NCI-H82 (cell line): ENCODE results near the gene COMMD3.
A peak's percentile ranks its signal among the peaks of the same experiment; 100 is the strongest.
"Not testable (repeated sequence)": the region's sequence is repeated elsewhere in the genome, so short reads cannot be mapped to it uniquely, and the experiment has no call there.

Experiments used
- DNase-seq: peaks from one replicate; lab custom pipeline; 2025; lab: John Stamatoyannopoulos, UW

COMMD3 gene

DNA sequence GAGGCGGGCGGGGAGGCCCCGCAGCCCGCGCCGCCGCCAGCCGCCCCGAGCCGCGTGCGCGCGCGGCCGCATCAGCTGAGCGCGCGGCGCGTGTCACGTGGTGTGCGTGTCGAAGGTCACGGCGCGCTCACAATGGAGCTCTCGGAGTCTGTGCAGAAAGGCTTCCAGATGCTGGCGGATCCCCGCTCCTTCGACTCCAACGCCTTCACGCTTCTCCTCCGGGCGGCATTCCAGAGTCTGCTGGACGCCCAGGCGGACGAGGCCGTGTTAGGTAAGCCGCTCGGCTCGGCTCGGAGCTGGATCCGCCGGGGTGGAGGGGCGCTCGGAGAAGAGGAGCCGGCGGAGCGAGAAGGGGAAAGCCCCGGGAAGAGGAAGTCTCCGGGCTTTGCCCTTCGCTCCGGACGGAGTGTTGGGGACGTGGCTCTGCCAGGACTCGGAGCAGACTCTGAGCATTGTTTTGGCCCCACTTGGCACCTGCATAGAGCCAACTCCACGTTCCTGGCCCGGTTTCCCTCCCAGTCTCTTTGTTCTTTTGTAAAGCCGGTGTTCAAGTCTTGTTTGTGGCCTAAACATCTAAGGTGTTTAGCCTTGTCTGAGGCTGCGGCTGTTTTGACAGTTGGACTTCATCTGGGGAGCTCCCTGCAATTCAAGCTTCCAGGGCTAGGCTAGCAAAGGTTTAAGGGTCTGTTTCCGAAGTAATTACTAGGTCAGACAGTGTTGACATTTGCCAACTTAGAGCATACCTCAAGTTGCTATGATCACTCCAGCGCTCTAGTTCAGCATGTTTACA, at the start of gene COMMD3:
TSS of gene COMMD3 (plus strand) at position 103 of the 790 bp plus-strand sequence. CDS start at position 133, 30 bp downstream.
- DNase-seq, result peak; percentile 82

DNA sequence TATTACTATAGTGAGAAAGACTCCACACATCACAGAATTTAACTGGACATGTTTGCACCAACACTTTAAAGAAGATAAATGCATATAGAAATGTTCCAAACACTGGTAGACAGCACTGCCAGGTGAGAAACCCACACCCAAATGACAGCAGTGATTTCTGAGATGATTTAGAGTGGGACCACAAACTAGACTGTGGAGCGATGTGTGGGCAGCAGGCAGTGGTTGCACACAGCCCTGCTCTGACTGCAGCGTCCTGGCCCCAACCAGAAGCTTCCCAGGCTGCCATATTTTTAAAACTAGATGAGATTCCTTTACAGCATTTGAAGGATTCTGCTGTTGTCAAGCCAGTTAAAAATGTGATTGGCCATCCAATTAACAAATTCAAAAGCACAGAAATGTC, 47.7 kb upstream of the COMMD3 start:
- no peak for DNase-seq

GRCh38 chr10:22271786-22272185, 44.4 kb upstream of the COMMD3 start:
- DNase-seq, result no peak

DNA sequence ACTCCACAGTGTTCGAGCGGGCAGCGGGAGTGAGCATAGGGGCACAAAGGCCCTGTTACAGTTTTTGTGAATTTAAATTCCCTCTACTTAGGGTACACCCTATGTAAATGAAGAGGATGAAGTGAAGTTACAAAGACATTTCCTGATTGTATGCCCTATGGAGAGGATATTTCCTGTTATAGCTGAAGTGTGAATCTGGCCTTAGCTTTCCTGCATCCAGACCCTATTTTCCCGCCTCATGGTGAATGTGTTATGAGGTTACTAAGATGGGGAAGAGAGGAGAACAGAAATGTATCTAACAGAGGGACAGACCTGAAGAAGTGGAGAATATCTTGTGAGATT, 37.8 kb upstream of the COMMD3 start:
- no peak for DNase-seq

- no peak for DNase-seq
Measured at GRCh38 chr10:22280078-22280477, 36.1 kb upstream of the COMMD3 start.

DNA sequence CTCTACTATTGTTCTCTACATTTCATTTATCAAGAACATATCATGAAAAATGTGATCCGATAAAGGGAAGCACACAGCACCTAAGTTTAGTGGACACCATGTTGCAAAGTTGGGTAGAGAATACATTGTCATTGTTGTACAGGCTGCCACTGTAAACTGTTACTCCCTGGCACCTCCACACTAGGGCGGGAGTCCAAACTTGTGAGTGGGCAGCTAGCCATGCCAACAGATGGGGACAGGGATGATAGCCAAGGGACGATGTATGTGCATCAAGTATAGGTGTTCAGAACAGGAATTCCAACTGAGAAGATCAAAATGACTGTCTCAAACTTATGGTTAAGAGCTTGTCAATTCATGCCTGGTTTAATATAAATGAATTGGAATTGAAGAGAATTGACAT, 31.1 kb upstream of the COMMD3 start:
- DNase-seq, result no peak

- DNase-seq, result no peak
Measured at GRCh38 chr10:22293747-22294404, 22.3 kb upstream of the COMMD3 start.

- DNase-seq, result peak; percentile 12
Measured at GRCh38 chr10:22294694-22295093, 21.5 kb upstream of the COMMD3 start.

DNA sequence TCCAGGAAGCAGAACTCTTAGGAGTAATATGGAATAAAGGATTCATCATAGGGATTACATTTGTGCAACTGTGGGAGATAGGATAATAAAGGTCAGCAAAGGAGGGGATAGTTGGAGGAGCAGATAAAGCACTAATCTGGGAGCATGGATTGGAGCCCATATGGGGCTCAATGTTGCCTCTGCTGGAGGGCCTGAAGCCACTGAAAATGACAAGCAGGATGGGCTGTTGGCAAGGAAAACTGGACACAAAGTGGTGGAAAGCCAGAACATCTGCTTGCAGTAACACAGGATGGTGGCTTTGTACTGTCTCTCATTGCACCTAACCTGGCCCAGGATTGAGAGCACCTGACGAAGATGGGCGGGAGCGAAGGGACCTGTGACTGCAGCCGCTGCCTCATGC, 15.0 kb upstream of the COMMD3 start:
- DNase-seq, result peak; percentile 53

GRCh38 chr10:22303461-22303860, 12.7 kb upstream of the COMMD3 start:
- no peak for DNase-seq

GRCh38 chr10:22305721-22306120, 10.5 kb upstream of the COMMD3 start:
- no peak for DNase-seq

- DNase-seq, result peak; percentile 29
Measured at GRCh38 chr10:22308390-22308789, 7.8 kb upstream of the COMMD3 start.

DNA sequence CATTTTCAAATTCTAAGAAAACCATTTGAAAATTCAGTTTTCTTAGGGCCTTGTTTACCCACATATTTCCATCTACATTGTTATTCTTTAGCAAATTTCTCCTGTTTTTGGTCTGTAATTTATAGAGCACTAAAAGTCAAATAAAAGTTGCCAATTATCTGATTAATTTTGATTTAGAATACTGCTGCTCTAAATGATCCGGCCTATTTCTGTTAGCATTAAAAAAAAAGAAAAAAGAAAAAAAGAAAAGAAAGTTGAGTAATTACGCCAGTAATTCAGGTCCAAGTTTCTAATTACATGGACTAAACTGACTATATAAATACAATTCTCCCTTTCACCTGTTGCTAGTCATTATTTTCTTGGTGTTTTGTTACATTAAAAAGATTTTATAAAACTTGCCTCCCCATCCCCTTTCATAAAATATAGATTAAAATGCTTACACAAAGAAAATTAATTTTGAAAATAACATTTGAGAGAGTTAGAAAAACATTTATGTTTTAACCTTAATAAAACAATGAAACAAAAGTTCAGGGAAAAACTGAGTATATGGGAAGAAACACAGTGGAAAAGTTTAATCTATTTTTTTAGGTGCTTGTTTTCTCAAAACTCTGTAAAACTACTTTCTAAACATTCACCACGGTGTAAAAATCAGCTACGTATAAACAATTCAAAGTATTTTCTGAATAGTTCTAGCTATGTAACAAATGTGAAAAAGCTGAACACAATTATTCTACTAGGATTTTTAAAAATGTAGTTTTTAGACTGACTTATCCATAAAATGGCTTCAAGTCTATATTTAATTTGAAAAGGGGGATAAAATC, 6.8 kb upstream of the COMMD3 start:
- DNase-seq, result no peak

GRCh38 chr10:22310012-22310411, 6.2 kb upstream of the COMMD3 start:
- DNase-seq, result not testable (repeated sequence)

DNA sequence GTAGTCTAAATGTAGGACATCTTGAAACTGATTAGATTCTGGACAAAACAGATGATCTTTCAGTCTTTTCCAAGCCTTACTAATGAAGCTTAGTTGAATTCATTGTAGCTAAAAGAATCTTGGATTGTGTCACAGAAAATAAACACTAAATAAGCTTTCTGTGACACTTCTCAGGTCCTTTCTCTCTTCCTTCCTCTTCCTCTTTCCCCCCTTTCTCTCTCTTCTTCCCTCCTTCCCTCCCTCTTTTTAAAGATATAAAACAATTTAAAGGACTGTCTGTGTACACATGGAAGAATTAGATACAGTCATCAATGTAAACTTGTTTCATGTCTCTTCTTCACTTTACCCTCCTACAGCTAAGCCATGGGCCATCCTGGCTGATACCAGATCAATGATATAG, 5.3 kb upstream of the COMMD3 start:
- no peak for DNase-seq

- peak; percentile 10 for DNase-seq
Measured at GRCh38 chr10:22314852-22315251, 1.3 kb upstream of the COMMD3 start.

DNA sequence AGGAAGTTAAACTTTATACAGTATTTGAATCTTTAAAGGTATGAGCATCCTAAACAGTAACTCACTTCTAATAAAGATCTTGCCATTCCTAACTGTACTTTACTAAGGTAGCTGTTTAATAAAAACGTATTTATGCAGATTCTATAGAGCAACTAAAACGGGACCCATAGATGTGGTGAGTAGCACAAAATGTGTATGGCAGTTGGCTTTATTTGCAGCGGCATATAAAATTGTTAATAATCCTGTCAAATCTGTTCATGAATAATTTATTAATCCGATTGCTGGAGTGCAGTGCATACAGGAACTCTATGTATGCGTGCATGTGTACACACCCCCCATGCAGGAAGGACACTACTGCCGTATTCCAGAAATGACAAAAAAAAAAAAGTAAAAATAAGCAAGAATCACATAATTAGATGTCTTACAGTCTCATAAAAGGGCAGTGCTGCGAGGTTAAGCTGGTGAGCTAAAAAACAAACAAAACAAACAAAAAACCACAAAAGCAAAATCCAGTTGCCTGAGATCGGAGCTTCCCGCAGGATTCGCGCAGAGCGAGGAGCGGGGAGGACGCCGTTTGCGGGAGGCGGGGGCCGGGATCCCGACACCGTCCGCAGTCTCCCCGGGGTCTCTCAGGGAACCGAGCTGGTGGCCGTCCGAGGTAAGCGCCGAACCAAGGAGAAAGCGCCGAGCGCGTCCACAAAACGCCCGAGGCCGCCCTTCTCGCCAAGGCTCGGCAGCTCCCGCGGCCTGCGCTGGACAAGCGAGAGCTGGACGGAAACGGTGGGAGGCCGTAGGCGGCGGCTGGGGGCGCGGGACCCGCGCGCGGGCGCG, 518 bp upstream of the COMMD3 start:
- peak; percentile 67 for DNase-seq

DNA sequence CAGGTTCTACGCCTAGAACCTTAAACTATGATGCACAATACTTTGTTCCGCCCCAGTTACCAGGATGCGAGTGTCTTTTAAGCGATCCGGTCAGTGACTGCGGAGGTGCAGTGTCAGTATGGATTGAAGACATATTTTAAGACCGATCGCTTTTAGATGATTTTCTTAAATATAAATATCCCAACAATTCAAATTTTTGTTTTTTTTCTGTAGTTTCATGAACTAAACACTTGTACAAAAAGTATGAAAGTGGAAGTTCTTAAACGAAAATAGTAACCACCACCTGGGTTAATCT, 835 bp downstream of the COMMD3 start:
- no peak for DNase-seq

DNA sequence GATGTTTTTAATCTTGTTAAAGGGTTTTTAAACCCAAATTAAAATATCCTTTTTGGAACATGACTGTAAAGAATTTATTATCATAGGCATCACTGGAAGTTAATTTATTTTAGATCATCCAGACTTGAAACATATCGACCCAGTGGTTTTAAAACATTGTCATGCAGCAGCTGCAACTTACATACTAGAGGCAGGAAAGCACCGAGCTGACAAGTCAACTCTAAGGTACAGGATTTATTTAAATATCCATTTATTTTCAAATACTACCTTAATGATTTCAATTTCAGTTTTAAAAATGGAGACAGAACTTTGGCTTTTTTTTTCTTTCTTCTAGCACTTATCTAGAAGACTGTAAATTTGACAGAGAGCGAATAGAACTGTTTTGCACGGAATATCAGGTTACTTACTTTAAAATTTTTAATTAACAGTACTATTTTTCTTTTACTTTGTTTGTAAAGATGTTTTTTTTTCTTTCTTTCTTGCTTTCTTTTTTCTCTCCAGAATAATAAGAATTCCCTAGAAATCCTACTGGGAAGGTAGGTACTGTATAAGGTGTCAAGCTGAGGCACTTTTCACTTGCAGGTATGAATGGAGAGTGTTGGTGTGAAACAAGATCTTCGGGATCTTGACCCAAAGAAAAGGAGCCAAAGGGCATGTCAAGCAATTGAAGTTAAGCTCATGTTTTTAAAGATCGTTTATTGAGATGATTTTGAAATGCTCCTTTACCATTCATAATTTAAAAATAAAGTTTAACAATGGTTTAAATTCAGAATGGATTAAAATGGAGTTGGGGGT, 1.8 kb downstream of the COMMD3 start:
- no peak for DNase-seq

- no peak for DNase-seq
Measured at GRCh38 chr10:22318772-22319171, 2.6 kb downstream of the COMMD3 start.

DNA sequence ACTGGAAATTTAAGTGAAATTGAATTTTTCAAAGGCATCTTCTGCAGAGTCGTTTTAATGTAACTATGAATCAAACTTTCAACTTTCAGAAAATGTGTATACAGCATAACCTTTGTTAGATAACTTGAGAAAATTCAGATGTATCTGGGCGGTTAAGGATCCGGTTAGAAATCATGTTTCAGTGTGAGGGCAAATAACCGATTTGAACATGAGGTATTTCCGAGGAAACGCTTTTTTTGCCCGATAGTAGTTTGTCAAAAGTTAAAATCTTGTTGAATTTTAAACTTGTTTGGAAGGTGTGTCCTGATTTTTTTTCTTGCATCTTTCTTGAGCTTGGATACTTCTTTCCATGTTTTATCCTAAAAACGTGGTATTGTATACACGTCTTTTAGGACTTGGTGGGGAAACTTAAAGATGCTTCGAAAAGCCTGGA, 3.4 kb downstream of the COMMD3 start:
- DNase-seq, result no peak
